SK-N-SH treated with all-trans-retinoic acid at 6 μM for 48 hours (cell line): ENCODE results near the gene CAPN12.

Experiments
- ATAC-seq: fragments of 200-7000 bp; cut with Tn5 transposase; 3 replicates; pipeline ENCODE4 v1.9.1; 2020; ENCODE audit warnings: mild to moderate bottlenecking, moderate library complexity
- ARNTL ChIP-seq: fragments of 450-650 bp; formaldehyde crosslinking; IDR thresholded peaks from 2 replicates; pipeline ENCODE4 v1.5.0; 2020; ENCODE audit warnings: low read depth, mild to moderate bottlenecking, moderate library complexity, borderline replicate concordance
- CREB5 ChIP-seq: fragments of 250-450 bp; sonication (Bioruptor Pico); IDR thresholded peaks from 2 replicates; pipeline ENCODE4 v1.5.1; 2020; ENCODE audit warnings: low read depth, mild to moderate bottlenecking, moderate library complexity
- CSDC2 ChIP-seq: fragments of 250-450 bp; sonication (Bioruptor Pico); IDR thresholded peaks from 2 replicates; pipeline ENCODE4 v1.5.0; 2020; ENCODE audit warnings: mild to moderate bottlenecking, moderate library complexity
- ESRRG ChIP-seq: fragments of 250-450 bp; sonication (Bioruptor Pico); IDR thresholded peaks from 2 replicates; pipeline ENCODE4 v1.6.1; 2021; ENCODE audit warnings: mild to moderate bottlenecking
- ISL1 ChIP-seq: fragments of 250-450 bp; sonication (Bioruptor Pico); IDR thresholded peaks from 2 replicates; pipeline ENCODE4 v2.1.2; 2022; ENCODE audit warnings: mild to moderate bottlenecking, moderate library complexity
- OSR1 ChIP-seq: fragments of 250-450 bp; sonication (Bioruptor Pico); IDR thresholded peaks from 2 replicates; pipeline ENCODE4 v1.8.0; 2022; ENCODE audit warnings: moderate library complexity, mild to moderate bottlenecking, inconsistent platforms
- PATZ1 ChIP-seq: fragments of 250-450 bp; sonication (Bioruptor Pico); IDR thresholded peaks from 2 replicates; pipeline ENCODE4 v1.8.0; 2020; ENCODE audit warnings: mild to moderate bottlenecking, moderate library complexity, borderline replicate concordance
- POU6F1 ChIP-seq: fragments of 250-450 bp; sonication (Bioruptor Pico); IDR thresholded peaks from 2 replicates; pipeline ENCODE4 v1.8.0; 2021; ENCODE audit warnings: low read depth, mild to moderate bottlenecking, moderate library complexity, borderline replicate concordance
- PPARA ChIP-seq: fragments of 250-450 bp; sonication (Bioruptor Pico); IDR thresholded peaks from 2 replicates; pipeline ENCODE4 v1.5.0; 2020; ENCODE audit warnings: mild to moderate bottlenecking, borderline replicate concordance
- RARB ChIP-seq: fragments of 250-450 bp; sonication (Bioruptor Pico); IDR thresholded peaks from 2 replicates; pipeline ENCODE4 v1.8.0; 2021; ENCODE audit warnings: mild to moderate bottlenecking, moderate library complexity
- SNAI2 ChIP-seq: fragments of 250-450 bp; sonication (Bioruptor Pico); IDR thresholded peaks from 2 replicates; pipeline ENCODE4 v1.5.0; 2020; ENCODE audit warnings: mild to moderate bottlenecking, moderate library complexity
- TCF4 ChIP-seq: fragments of 250-450 bp; sonication (Bioruptor Pico); IDR thresholded peaks from 2 replicates; pipeline ENCODE4 v1.8.0; 2021; ENCODE audit warnings: mild to moderate bottlenecking, moderate library complexity, borderline replicate concordance
- TOX ChIP-seq: fragments of 250-450 bp; sonication (Bioruptor Pico); IDR thresholded peaks from 2 replicates; pipeline ENCODE4 v1.8.0; 2021; ENCODE audit warnings: mild to moderate bottlenecking, moderate library complexity, borderline replicate concordance
- TSHZ2 ChIP-seq: fragments of 250-450 bp; sonication (Bioruptor Pico); IDR thresholded peaks from 2 replicates; pipeline ENCODE4 v1.5.0; 2020; ENCODE audit warnings: mild to moderate bottlenecking, moderate library complexity
- ZC3H10 ChIP-seq: fragments of 250-450 bp; sonication (Bioruptor Pico); IDR thresholded peaks from 2 replicates; pipeline ENCODE4 v1.5.1; 2021; ENCODE audit warnings: mild to moderate bottlenecking, moderate library complexity
- ZFP3 ChIP-seq: fragments of 250-450 bp; sonication (Bioruptor Pico); IDR thresholded peaks from 2 replicates; pipeline ENCODE4 v1.5.0; 2020; ENCODE audit warnings: mild to moderate bottlenecking, moderate library complexity
- ZFP30 ChIP-seq: fragments of 450-650 bp; formaldehyde crosslinking; IDR thresholded peaks from 2 replicates; pipeline ENCODE4 v1.5.0; 2022; ENCODE audit warnings: mild to moderate bottlenecking, moderate library complexity
- ZNF565 ChIP-seq: fragments of 450-650 bp; formaldehyde crosslinking; conservative IDR thresholded peaks from 2 replicates; pipeline ENCODE4 v1.5.0; 2020; ENCODE audit warnings: low read depth, mild to moderate bottlenecking, moderate library complexity
- ZNF70 ChIP-seq: fragments of 450-650 bp; formaldehyde crosslinking; IDR thresholded peaks from 2 replicates; pipeline ENCODE4 v1.5.0; 2020; ENCODE audit warnings: mild to moderate bottlenecking, moderate library complexity
- ZNF8 ChIP-seq: fragments of 450-650 bp; formaldehyde crosslinking; IDR thresholded peaks from 2 replicates; pipeline ENCODE4 v1.5.0; 2020; ENCODE audit warnings: mild to moderate bottlenecking, moderate library complexity

The CAPN12 gene

DNA sequence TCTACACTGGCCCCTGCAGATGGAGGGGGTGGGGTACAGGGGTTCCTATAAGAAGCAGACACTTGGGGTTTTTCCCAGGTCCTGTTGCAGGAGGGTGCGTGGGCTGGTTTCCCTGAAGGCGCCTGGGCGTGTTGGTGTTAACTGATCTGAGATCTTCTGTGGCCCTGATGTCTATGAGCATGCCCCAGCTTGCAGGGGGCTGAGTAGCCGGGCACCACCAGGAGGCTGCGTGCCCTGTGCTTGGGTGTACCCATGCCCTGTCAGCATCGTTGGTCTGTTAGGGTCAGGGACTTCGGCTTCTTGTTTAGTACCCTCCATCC is 45.3 kb downstream of the CAPN12 start (continued):
- no peak for TF ChIP-seq CREB5

DNA sequence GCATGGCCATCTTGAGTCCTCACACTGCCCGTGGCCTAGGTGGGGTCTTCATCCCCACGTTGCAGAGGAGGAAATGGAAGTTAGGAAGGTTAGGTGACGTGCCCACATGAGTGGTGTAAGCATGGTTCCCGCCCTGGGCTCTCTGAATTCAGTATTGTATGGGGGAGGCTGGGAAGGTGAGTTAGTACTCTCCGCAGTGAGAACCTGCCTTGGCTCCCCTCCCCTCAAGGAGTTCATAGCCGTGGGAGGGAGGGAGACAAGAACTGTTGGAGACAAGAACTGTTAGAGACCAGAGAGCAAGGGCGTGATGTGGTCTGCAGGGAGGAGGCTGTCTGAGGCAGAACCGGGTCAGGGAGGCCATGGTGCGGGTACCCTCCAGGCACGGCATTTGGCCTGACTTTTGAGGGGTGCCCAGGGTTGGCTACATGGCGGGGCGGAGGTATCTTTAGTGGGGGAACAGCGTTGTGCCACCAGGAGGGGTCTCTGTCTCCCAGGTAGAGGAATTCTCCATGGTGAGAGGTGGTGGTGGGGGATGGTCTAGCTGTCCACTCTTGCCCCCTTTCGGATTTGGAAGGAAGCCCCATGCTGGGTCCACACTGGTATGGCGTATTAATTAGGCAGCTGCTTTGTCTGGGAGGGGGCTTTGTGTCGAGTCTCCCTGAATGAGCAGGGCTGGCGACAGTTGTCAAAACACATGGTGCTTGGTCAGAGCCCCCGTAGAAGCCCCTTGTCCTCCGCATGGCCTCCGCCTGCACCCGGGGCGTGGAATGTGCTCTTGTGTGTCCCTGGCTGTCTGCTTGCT is 45.8 kb downstream of the CAPN12 start:
- ATAC-seq: no peak
- no peak for TF ChIP-seq ZNF565 (CRISPR knock-in tag)
- no peak for TF ChIP-seq ZC3H10 (CRISPR knock-in tag)
- no peak for TF ChIP-seq PATZ1 (CRISPR knock-in tag)
- no peak for TF ChIP-seq SNAI2 (CRISPR knock-in tag)
- no peak for TF ChIP-seq TCF4 (CRISPR knock-in tag)
- TF ChIP-seq CREB5: no peak
- TF ChIP-seq ZFP3 (CRISPR knock-in tag): no peak
- TF ChIP-seq PPARA (CRISPR knock-in tag): no peak
- no peak for TF ChIP-seq TOX
- TF ChIP-seq ZFP30: no peak
- TF ChIP-seq ISL1 (CRISPR knock-in tag): no peak
- no peak for TF ChIP-seq ZNF8 (CRISPR knock-in tag)
- TF ChIP-seq ESRRG (CRISPR knock-in tag): no peak
- no peak for TF ChIP-seq RARB (CRISPR knock-in tag)
- TF ChIP-seq ZNF70 (CRISPR knock-in tag): no peak
- TF ChIP-seq CSDC2 (CRISPR knock-in tag): no peak
- TF ChIP-seq TSHZ2 (CRISPR knock-in tag): no peak

- ATAC-seq: no peak
- TF ChIP-seq ZFP3 (CRISPR knock-in tag) (no peak), OSR1 (no peak), ZFP30 (no peak), ZNF70 (CRISPR knock-in tag) (no peak), CSDC2 (CRISPR knock-in tag) (no peak), POU6F1 (no peak), TSHZ2 (CRISPR knock-in tag) (no peak), ISL1 (CRISPR knock-in tag) (no peak), CREB5 (no peak), RARB (CRISPR knock-in tag) (no peak), ZC3H10 (CRISPR knock-in tag) (no peak), SNAI2 (CRISPR knock-in tag) (no peak), ARNTL (CRISPR knock-in tag) (no peak), PPARA (CRISPR knock-in tag) (no peak), TOX (no peak), ESRRG (CRISPR knock-in tag) (no peak), TCF4 (CRISPR knock-in tag) (no peak), PATZ1 (CRISPR knock-in tag) (no peak)
Observed at GRCh38 chr19:38697641-38698071, 46.6 kb downstream of the CAPN12 start.
